GM23248 (cell line): ENCODE measurements around the gene HEBP1. TPM values are rescaled to one million over a fixed set of nuclear protein-coding genes. Genes with fewer than 3 reads are reported as not detected.

Source experiments
- DNase-seq: peaks from one replicate; pipeline ENCODE4 v3.0.0-alpha.2; 2015
- H2AFZ ChIP-seq: fragments of 200-600 bp; sonication (generic); 2 replicates; pipeline ENCODE4 v1.6.1; 2016; ENCODE audit warnings: antibody characterized with exemption
- H3F3A ChIP-seq: fragments of 200-600 bp; sonication (generic); 2 replicates; pipeline ENCODE4 v1.6.1; 2016; ENCODE audit warnings: mild to moderate bottlenecking, antibody characterized with exemption, mixed run types; ENCODE audit not compliant: insufficient read depth
- H3K27ac ChIP-seq: fragments of 200-600 bp; sonication (generic); 2 replicates; pipeline ENCODE4 v1.5.1; 2016; ENCODE audit warnings: mild to moderate bottlenecking
- H3K27me3 ChIP-seq: fragments of 200-600 bp; sonication (generic); replicated peaks from 2 replicates; pipeline ENCODE4 v1.6.1; 2016; ENCODE audit warnings: mild to moderate bottlenecking; ENCODE audit not compliant: insufficient read depth
- H3K36me3 ChIP-seq: fragments of 200-600 bp; sonication (generic); 2 replicates; pipeline ENCODE4 v1.6.1; 2016; ENCODE audit warnings: low read depth, mild to moderate bottlenecking
- H3K4me1 ChIP-seq: fragments of 200-600 bp; sonication (generic); 2 replicates; pipeline ENCODE4 v1.6.1; 2016; ENCODE audit warnings: mild to moderate bottlenecking; ENCODE audit not compliant: insufficient read depth
- H3K4me2 ChIP-seq: fragments of 200-600 bp; sonication (generic); one replicate; pipeline ENCODE4 v1.6.1; 2016; ENCODE audit warnings: mild to moderate bottlenecking; ENCODE audit not compliant: unreplicated experiment
- H3K4me3 ChIP-seq: fragments of 200-600 bp; sonication (generic); 2 replicates; pipeline ENCODE4 v1.5.1; 2016; ENCODE audit warnings: mild to moderate bottlenecking
- H3K79me2 ChIP-seq: fragments of 200-600 bp; sonication (generic); 2 replicates; pipeline ENCODE4 v1.6.1; 2016; ENCODE audit warnings: mild to moderate bottlenecking; ENCODE audit not compliant: insufficient read depth
- H3K9ac ChIP-seq: fragments of 200-600 bp; sonication (generic); 2 replicates; pipeline ENCODE4 v1.6.1; 2016; ENCODE audit warnings: mild to moderate bottlenecking
- H3K9me2 ChIP-seq: fragments of 200-600 bp; sonication (generic); 2 replicates; pipeline ENCODE4 v1.6.1; 2016; ENCODE audit warnings: mixed run types, mild to moderate bottlenecking, moderate library complexity; ENCODE audit not compliant: insufficient read depth
- H3K9me3 ChIP-seq: fragments of 200-600 bp; sonication (generic); one replicate; pipeline ENCODE4 v1.6.1; 2017; ENCODE audit warnings: low read depth
- H4K20me1 ChIP-seq: fragments of 200-600 bp; sonication (generic); 2 replicates; pipeline ENCODE4 v1.6.0; 2016; ENCODE audit not compliant: insufficient read depth
- EZH2 ChIP-seq: fragments of 200-600 bp; sonication (generic); IDR thresholded peaks from 2 replicates; pipeline ENCODE4 v1.6.1; 2018; ENCODE audit warnings: antibody characterized with exemption, mild to moderate bottlenecking; ENCODE audit not compliant: insufficient read depth, poor library complexity, severe bottlenecking
- EZH2phosphoT487 ChIP-seq: fragments of 200-600 bp; sonication (generic); IDR thresholded peaks from 2 replicates; pipeline ENCODE4 v1.6.1; 2018; ENCODE audit warnings: antibody characterized with exemption, moderate library complexity, mild to moderate bottlenecking, low read depth; ENCODE audit not compliant: insufficient read depth
- WGBS, 2 experiments: methylation state at CpG; one replicate each; pipeline ENCODE4 v1.1.6; 2015 to 2017; ENCODE audit warnings: low lambda C conversion rate in 2 of 2, low coverage in 1 of 2; ENCODE audit errors: missing lambda C conversion rate in 2 of 2; 5-methylcytosine and 5-hydroxymethylcytosine counted together
- in situ Hi-C: fragments of 300-500 bp; cut with MboI; formaldehyde crosslinking; loops from 2 replicates; pipeline ENCODE4 v1.15.0; 2020
- polyA plus RNA-seq: library from polyadenylated mRNA; unstranded; fragments of >200 nt; fragmentation: Nextera tagmentation; extraction: Ambion mirVana; gene quantifications from 2 replicates; pipeline ENCODE4 v1.2.1, GENCODE V29; 2016
- total RNA-seq: library from RNA; depleted of rRNA; stranded (reverse); fragments of >200 nt; shearing (Covaris generic); gene quantifications from 2 replicates; pipeline ENCODE4 v1.2.3, GENCODE V29; 2014

Gene HEBP1
- total and polyA plus RNA-seq, 2 experiments from 2014 or later = 17.4 to 83.0 TPM

- H4K20me1 ChIP-seq = no peaks in the 10 kb centered on the region
- H3K9me3 ChIP-seq = no peaks in the 10 kb centered on the region
- in situ Hi-C loops = no loop called here
- H3K36me3 ChIP-seq = no peaks in the 10 kb centered on the region
- no peak overlapping the region for H3K4me2 ChIP-seq
- peaks cover 11% of the 10 kb centered on the region for H3K4me1 ChIP-seq
- no peak overlapping the region for H3K9ac ChIP-seq
- WGBS, 2 experiments = 85 to 86% methylated on average over 7 of the region's 7 CpGs
- no peak for DNase-seq
- no peak for TF ChIP-seq EZH2phosphoT487
- no peak for TF ChIP-seq EZH2
- H3F3A ChIP-seq = peaks cover 4% of the 10 kb centered on the region
- H3K4me3 ChIP-seq = no peak overlapping the region
- no peaks in the 10 kb centered on the region for H3K79me2 ChIP-seq
- no peak overlapping the region for H3K27ac ChIP-seq
- H2AFZ ChIP-seq = no peak overlapping the region
- H3K9me2 ChIP-seq = peaks cover 6% of the 10 kb centered on the region; the same call in 1 of the 2 replicates
- H3K27me3 ChIP-seq = no peaks in the 10 kb centered on the region
Observed at GRCh38 chr12:13007496-13008233, 7.6 kb upstream of the HEBP1 start.

GRCh38 chr12:13005649-13006048 lies 5.6 kb upstream of the HEBP1 start:
- H3K9me3 ChIP-seq = no peaks in the 10 kb centered on the region
- no peaks in the 10 kb centered on the region for H3K36me3 ChIP-seq
- H3K4me2 ChIP-seq = no peak overlapping the region
- H3K4me3 ChIP-seq = no peak overlapping the region
- H3F3A ChIP-seq = peaks cover 16% of the 10 kb centered on the region
- peaks cover 6% of the 10 kb centered on the region; the same call in 1 of the 2 replicates for H3K9me2 ChIP-seq
- peaks cover 22% of the 10 kb centered on the region for H3K4me1 ChIP-seq
- no peaks in the 10 kb centered on the region for H3K27me3 ChIP-seq
- no peak overlapping the region for H3K9ac ChIP-seq
- in situ Hi-C loops = no loop called here
- H4K20me1 ChIP-seq = no peaks in the 10 kb centered on the region
- H3K27ac ChIP-seq = no peak overlapping the region
- WGBS, 2 experiments = 93 to 100% methylated on average over 2 of the region's 2 CpGs
- no peak overlapping the region for H2AFZ ChIP-seq
- no peaks in the 10 kb centered on the region for H3K79me2 ChIP-seq
- TF ChIP-seq EZH2phosphoT487 (no peak), EZH2 (no peak)
- no peak for DNase-seq

GRCh38 chr12:13004986-13005385 lies 4.9 kb upstream of the HEBP1 start:
- TF ChIP-seq EZH2phosphoT487 (no peak), EZH2 (no peak)
- H3F3A ChIP-seq = peaks cover 16% of the 10 kb centered on the region
- H3K27me3 ChIP-seq = no peaks in the 10 kb centered on the region
- no peak overlapping the region for H3K9ac ChIP-seq
- H3K4me3 ChIP-seq = no peak overlapping the region
- no peaks in the 10 kb centered on the region for H4K20me1 ChIP-seq
- H3K4me1 ChIP-seq = peaks cover 22% of the 10 kb centered on the region
- no peak overlapping the region for H3K4me2 ChIP-seq
- H3K9me2 ChIP-seq = peaks cover 6% of the 10 kb centered on the region; the same call in 1 of the 2 replicates
- H3K27ac ChIP-seq = no peak overlapping the region
- no peaks in the 10 kb centered on the region for H3K9me3 ChIP-seq
- in situ Hi-C loops = no loop called here
- WGBS, 2 experiments = 85 to 86% methylated on average over 3 of the region's 3 CpGs
- peaks cover under 1% of the 10 kb centered on the region for H3K79me2 ChIP-seq
- no peak for DNase-seq
- H3K36me3 ChIP-seq = no peaks in the 10 kb centered on the region
- H2AFZ ChIP-seq = no peak overlapping the region

- H3K27me3 ChIP-seq = no peaks in the 10 kb centered on the region
- 69 to 76% methylated on average over 3 of the region's 3 CpGs for WGBS, 2 experiments
- no peak overlapping the region for H2AFZ ChIP-seq
- in situ Hi-C loops = no loop called here
- TF ChIP-seq EZH2phosphoT487 (no peak), EZH2 (no peak)
- no peak overlapping the region for H3K4me3 ChIP-seq
- no peaks in the 10 kb centered on the region for H4K20me1 ChIP-seq
- peaks cover 16% of the 10 kb centered on the region for H3F3A ChIP-seq
- no peak overlapping the region for H3K27ac ChIP-seq
- H3K4me1 ChIP-seq = peaks cover 22% of the 10 kb centered on the region
- H3K9me3 ChIP-seq = no peaks in the 10 kb centered on the region
- peaks cover 7% of the 10 kb centered on the region for H3K79me2 ChIP-seq
- no peak overlapping the region for H3K4me2 ChIP-seq
- no peak overlapping the region for H3K9ac ChIP-seq
- DNase-seq = no peak
- H3K36me3 ChIP-seq = no peaks in the 10 kb centered on the region
- H3K9me2 ChIP-seq = peaks cover 5% of the 10 kb centered on the region; the same call in 1 of the 2 replicates
Observed at GRCh38 chr12:13004361-13004760, 4.3 kb upstream of the HEBP1 start.
